T-helper 2 cell (primary cell): ENCODE measurements around the gene ARL17A.
"Not testable (repeated sequence)": the region's sequence is repeated elsewhere in the genome, so short reads cannot be mapped to it uniquely, and the experiment has no call there.

Experiments used
- DNase-seq, 5 experiments: peaks; one replicate each; pipeline versions ENCODE4 v3.0.0 to v3.0.0-alpha.2; 2012 to 2022
- total RNA-seq, 2 donors: gene quantifications; one replicate each; lab custom pipeline; 2026; lab: John Stamatoyannopoulos, UW

ARL17A gene
- 9.7 to 14.3 reads per million in 2 donors for total RNA-seq

DNA sequence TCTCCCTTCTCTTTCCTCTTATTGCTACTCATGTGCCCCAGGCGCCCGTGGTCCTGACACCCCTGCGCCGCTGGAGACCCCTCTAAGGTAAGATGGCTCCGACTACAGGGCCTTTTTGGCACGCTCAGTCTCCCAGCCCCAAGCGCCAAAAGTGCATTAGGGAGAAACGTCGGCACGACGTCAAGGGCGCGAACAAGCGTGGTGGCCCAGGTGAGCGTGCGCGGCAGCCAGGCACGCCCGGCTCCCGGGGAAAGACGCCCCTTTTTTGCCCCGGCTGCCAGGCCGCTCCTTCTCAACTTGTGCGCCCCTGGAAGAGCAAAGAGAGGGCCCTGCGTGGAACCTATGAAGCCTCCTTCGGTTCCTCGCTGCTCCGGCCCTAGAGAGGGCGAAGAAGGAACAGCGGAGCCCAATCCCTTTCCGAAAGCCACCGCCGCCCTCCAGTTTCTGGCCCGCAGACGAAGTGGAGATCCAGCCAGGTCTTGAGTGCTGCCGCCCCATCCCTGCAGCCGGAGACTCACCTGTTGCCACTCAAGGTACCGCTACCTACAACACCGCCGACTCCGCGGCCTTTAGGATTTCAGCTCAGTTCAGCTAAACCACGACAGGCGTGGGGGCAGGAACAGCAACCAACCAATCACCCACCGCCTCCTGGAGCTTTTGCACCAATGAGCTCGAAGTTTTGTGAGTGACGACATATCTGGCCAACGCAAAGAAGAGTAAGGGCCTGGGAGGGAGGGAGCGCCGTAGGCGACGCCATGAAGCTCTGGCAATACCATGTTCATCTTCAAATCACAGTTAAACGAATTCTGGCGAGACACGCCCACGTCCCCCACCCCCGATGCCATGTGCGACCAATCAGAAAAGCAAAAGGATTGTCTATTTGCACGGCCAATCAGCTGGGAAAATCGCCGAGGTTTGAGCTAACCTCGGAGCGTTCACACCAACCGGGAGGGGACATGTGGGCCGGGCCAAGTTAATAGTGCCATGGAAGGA, at the start of gene ARL17A:
Gene ARL17A, minus strand, starts transcription at position 609 of the 993 bp plus-strand sequence. CDS start 3,369 bp downstream, outside the sequence.
- DNase-seq, result peak in 4 of 5 experiments; percentile 33 to 86 (median 68)

DNA sequence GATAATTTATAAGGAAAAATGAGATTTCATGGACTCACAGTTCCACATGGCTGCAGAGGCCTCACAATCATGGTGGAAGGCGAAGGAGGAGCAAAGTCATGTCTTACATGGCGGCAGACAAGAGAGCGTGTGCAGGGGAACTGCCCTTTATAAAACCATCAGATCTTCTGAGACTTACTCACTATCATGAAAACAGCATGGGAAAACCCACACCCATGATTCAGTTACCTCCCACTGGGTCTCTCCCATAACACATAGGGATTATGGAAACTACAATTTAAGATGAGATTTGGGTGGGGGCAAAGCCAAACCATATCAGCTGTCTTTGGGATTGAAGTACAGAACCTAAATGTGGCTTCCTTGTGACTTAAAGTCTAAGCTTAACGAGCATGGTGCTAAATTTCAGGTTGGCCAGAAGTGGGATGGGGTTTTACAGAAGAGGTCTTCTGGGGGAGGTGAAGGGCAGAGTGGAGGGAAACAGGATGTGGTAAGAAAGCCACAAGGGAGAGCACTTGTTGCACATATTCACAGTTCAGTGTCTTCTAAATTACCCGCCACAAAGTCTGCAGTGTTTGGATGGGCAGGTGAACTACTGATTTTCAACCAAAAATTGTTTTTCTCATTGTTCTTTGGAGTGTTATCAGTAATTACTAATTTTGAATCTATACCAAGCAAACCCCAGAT, 49.4 kb upstream of the ARL17A start:
- not testable (repeated sequence) for DNase-seq

DNA sequence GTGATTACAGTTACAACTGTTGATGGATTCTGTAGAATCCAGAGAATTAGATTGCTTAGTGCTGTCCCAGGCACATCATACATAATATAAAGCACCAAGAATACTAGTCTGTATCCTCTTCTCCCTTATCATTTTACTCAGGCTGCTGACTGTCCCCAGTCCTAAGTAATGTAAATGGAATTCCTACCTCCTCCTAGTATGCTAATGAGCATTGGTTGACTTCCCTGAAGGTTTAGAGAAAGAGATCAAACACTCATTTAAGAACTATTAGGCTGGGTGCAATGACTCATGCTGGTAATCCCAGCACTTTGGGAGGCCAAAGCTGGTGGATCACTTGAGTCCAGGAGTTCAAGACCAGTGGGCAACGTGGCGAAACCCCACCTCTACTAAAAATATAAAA, 48.0 kb upstream of the ARL17A start:
- DNase-seq, result not testable (repeated sequence)

DNA sequence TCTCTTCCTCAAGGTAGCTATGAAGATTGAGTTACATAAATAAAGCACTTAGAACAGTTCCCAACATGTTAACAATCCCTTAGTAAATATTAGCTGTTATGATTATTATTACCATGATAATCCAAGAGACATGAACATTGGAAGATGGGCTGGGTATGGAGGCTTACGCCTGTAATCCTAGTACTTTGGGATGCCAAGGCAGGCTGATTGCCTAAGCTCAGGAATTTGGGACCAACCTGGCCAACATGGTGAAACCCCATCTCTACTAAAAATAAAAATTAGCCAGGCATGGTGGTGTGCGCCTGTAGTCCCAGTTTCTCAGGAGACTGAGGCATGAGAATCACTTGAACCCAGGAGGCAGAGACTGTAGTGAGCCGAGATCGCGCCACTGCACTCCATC, 45.2 kb upstream of the ARL17A start:
- DNase-seq, result not testable (repeated sequence)

DNA sequence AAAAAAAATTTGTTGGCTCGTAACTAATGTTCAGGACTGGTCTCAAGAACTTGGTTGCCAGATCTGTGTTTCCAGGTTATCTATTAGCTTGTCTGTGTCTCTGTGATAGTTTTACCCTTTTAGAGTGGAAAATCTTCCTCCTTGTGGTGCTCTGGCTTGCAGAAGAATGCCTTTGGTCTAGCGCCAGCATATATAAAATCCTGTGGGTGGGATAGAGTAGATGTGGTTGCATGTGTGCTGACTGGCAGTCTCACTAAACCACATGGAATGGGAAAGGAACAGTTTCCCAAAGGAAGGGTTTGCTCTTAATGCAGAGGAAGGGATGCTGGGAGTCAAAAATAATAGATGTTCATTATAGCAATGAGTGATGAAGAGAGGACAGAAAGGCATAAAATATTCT, 44.3 kb upstream of the ARL17A start:
- not testable (repeated sequence) for DNase-seq

- not testable (repeated sequence) for DNase-seq
These were observed 39.5 kb upstream of the ARL17A start for GRCh38 chr17:46618975-46619374.

GRCh38 chr17:46617121-46617520, 37.6 kb upstream of the ARL17A start:
- DNase-seq, result not testable (repeated sequence)

- not testable (repeated sequence) for DNase-seq
These were observed 34.4 kb upstream of the ARL17A start for GRCh38 chr17:46613876-46614275.

- not testable (repeated sequence) for DNase-seq
These were observed 31.8 kb upstream of the ARL17A start for GRCh38 chr17:46611304-46611703.

GRCh38 chr17:46603125-46603524, 23.6 kb upstream of the ARL17A start:
- DNase-seq, result not testable (repeated sequence)

- DNase-seq, result not testable (repeated sequence)
These were observed 21.3 kb upstream of the ARL17A start for GRCh38 chr17:46600767-46601166.

GRCh38 chr17:46598344-46598931, 18.9 kb upstream of the ARL17A start:
- not testable (repeated sequence) for DNase-seq

GRCh38 chr17:46591332-46591731, 11.8 kb upstream of the ARL17A start:
- DNase-seq, result not testable (repeated sequence)

DNA sequence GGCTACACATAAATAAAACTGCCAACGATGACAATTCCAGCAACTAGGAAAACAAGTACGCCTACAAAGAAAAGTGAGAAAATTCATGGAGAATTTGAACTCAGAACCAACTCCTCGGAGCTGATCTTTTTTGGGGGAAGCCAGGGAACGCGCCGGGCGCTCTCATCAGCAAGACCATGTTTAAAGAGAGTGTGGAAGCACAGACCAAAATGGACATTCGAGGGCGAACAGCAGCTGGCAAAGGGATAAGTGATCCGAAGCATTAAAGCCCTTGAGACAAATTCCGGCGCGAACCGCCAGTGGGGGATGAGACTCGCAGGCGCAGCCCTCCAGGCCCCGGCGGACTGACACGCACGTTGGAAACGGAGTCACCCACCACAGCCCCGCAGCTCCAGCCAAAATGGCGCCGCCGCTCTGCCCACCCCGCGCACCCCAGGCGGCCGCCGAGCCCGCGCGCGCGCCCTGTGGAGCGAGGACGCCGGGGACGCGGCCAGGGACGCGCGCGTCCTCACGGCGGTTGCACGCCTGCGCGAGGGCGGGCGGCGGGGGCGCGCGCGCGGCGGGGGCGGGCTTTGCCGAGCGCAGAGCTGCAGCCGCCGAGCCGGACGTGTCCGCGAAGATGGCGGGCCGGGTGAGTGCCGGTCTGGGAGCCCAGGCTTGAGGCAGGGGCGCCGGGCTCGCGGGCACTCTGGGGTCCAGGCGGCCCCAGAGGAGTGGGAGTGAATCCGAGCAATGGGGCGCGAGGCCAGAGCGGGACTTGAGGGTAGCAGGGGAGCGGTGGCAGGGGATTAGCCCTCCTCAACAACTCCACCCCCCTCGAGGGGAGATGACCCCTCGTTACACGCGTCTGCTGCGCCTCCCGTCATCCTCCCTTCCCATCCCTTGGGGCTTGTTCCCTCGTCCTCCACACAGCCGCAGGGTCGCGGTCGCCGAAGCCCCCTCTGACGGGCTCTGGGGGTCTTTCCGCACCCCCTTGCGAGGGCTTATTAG, 11.0 kb upstream of the ARL17A start, which contains the start of gene NSF:
Gene NSF, plus strand, starts transcription at position 513 of the 990 bp plus-strand sequence. Its CDS starts 107 bp downstream, at position 620.
- not testable (repeated sequence) for DNase-seq

DNA sequence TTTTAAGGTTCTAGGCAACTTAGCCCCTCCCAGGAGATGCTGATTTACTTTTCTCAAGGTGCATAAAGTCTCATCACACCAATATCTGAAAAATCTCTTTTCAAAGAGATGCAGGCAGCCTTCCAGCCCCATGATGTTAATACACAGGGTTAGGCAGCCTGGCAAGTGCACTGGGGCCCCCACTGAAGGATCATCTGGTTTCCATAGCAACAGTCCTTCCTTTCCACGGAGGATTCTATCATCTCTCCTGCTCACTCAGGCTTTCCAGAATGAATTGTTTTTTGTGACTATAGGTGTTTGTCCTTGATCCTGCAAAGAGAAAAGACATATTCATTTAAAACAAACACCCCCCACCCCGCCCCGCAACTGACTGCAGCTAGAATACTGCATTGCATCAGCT, 6.0 kb upstream of the ARL17A start:
- not testable (repeated sequence) for DNase-seq

- not testable (repeated sequence) for DNase-seq
These were observed 591 bp upstream of the ARL17A start for GRCh38 chr17:46580082-46580481.

- not testable (repeated sequence) for DNase-seq
These were observed 7.7 kb downstream of the ARL17A start for GRCh38 chr17:46571796-46572195.

GRCh38 chr17:46566980-46567379, 12.5 kb downstream of the ARL17A start:
- DNase-seq, result not testable (repeated sequence)

DNA sequence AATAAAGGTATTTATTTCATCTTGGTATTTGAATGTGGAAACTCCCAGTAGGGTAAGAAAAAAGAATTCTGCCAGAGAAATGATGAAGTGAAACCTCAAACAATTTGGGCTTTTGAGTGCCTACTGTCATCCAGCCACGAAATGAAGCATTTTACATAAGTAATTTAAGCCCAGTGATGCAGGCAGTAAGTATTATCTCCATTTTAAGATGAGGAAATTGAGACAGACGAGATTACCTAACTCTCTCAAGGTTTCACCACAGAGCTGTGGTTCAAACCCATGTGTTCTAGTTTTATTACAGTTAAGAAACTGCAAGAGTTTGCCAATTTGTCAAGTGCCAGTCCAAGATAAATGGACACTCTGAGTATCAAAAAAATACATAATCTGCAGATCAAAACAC, 13.2 kb downstream of the ARL17A start:
- not testable (repeated sequence) for DNase-seq

DNA sequence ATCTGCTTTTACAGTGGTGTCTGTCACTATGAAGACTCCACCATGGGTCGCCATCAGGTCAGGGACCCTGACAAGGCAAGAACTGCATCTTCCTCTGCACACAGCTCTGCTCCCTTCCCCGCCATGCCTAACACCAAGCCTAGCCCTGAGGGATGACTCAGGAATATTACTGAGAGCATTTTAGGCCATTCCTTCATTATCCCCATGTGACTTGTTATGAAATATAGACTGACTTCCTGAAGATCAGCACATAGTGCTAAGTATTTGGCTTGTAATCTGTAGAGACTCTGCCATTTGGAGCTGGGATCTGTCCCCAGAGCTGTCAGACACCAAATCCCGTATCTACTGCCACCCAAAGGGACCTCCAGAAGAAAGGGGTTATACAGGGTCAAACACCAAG, 19.4 kb downstream of the ARL17A start:
- DNase-seq, result not testable (repeated sequence)

DNA sequence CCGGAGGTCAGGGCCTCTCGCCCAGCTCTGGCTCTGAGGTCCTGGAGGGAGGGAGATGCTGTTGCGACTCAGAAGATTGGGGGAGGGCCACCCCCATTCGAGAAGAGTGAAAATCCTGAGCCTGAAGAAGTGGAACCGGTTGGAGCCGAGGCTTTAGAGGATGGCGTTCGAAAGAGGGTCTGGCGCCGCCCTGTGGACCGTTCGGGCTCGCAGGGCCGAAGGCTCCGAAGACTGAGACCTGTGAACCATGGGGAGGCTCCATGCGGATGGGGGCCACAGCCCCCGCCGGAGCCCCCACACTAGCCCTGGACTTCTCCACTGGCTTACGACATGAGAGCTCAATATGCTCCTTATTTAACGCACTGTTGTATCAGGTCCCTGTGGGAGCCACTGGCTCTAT, 20.3 kb downstream of the ARL17A start:
- not testable (repeated sequence) for DNase-seq
